Measurements from ENCODE around the gene YPEL3.
A peak's percentile ranks its signal among the peaks of the same experiment; 100 is the strongest.

Gene YPEL3

GRCh38 chr16:30088832-30089624 lies 7.0 kb downstream of the YPEL3 start:
- DNase-seq = no peak

GRCh38 chr16:30088237-30088831 lies 7.7 kb downstream of the YPEL3 start:
- no peak for DNase-seq

GRCh38 chr16:30087181-30087898 lies 8.7 kb downstream of the YPEL3 start:
- DNase-seq = no peak

GRCh38 chr16:30086291-30087140 lies 9.5 kb downstream of the YPEL3 start:
- DNase-seq = no peak

GRCh38 chr16:30085820-30086219 lies 10.2 kb downstream of the YPEL3 start:
- no peak for DNase-seq

- DNase-seq = no peak
These were observed 10.8 kb downstream of the YPEL3 start for GRCh38 chr16:30085247-30085646.

- DNase-seq = no peak
These were observed 11.2 kb downstream of the YPEL3 start for GRCh38 chr16:30084816-30085159.

- no peak for DNase-seq
These were observed 11.8 kb downstream of the YPEL3 start for GRCh38 chr16:30084096-30084815.

- no peak for DNase-seq
These were observed 12.6 kb downstream of the YPEL3 start for GRCh38 chr16:30083216-30084055.

GRCh38 chr16:30082545-30083090 lies 13.4 kb downstream of the YPEL3 start:
- no peak for DNase-seq

GRCh38 chr16:30079480-30079879 lies 16.5 kb downstream of the YPEL3 start:
- DNase-seq = no peak

- DNase-seq = no peak
These were observed 17.3 kb downstream of the YPEL3 start for GRCh38 chr16:30078744-30079143.

- no peak for DNase-seq
These were observed 18.4 kb downstream of the YPEL3 start for GRCh38 chr16:30077656-30078055.

GRCh38 chr16:30076276-30076791 lies 19.7 kb downstream of the YPEL3 start:
- DNase-seq = no peak

- DNase-seq = peak; percentile 81 to 88
These were observed 20.3 kb downstream of the YPEL3 start, which contains the start of gene PPP4C for GRCh38 chr16:30075503-30076275. PPP4C (plus strand) TSS chr16:30075994; CDS start chr16:30076378, 384 bp downstream.

- DNase-seq = no peak
These were observed 25.5 kb downstream of the YPEL3 start for GRCh38 chr16:30070490-30070889.

- no peak for DNase-seq
These were observed 26.2 kb downstream of the YPEL3 start for GRCh38 chr16:30069611-30070462.

GRCh38 chr16:30068750-30069610 lies 27.0 kb downstream of the YPEL3 start:
- DNase-seq = no peak

Data from stimulated activated CD4-positive, alpha-beta T cell treated with anti-CD3 and anti-CD28 coated beads, Interleukin-2, amount 100 ng/mL, for 48 hours (primary cell).